Measurements from ENCODE around the gene SH3RF3. TPM values are rescaled to one million over a fixed set of nuclear protein-coding genes. Genes with fewer than 3 reads are reported as not detected.

The SH3RF3 gene
- total and polyA plus RNA-seq, 9 of the 15 experiments (the other 6 are each of a cell fraction or from before 2014, with no cell fraction given) = 0.02 TPM; not detected in 8

DNA sequence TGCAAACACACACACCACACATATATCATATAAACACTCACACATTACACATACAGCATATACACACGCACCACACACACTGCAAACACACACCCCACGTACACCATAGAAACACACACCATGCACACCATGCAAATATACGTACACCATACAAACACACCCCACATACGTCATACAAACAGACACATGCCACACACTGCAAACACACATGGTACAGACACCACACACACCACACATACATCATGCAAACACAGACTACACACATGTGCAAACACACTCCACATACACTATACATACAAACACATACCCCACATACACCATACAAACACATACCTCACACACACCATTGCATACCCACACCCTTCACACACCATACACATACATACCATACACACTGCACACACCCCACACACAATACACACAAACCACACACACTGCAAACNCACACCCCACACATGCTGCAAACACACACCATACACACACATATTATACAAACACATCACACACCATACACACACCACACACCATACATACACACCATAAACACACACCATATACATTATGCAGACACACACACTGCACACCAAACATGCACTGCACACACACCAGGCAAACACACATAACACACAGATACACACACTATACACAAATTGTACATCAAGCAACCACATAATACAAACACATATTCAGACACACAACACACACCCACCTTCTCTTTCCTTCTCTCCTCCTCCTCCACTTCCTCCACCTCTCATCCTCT is 364.4 kb downstream of the SH3RF3 start:
- 0% methylated on average over 4 of the region's 4 CpGs for WGBS (ENCODE audit: insufficient coverage, low coverage, missing lambda C conversion rate)
- H3K4me1 ChIP-seq (replicated peaks in 1 of 2; ENCODE audit: control insufficient read depth in 2 of 2, insufficient read depth in 2 of 2, low read length in 2 of 2) = no peaks in the 10 kb centered on the region
- no peak overlapping the region for H3K4me3 ChIP-seq
- TF ChIP-seq ZNF586 (CRISPR knock-in tag; conservative IDR thresholded peaks at IDR 0.05) (no peak), NCOA1 (IDR thresholded peaks at IDR 0.05; ENCODE audit: low read depth) (no peak), GABPB2 (CRISPR knock-in tag; conservative IDR thresholded peaks at IDR 0.05) (no peak), RCOR1 (IDR thresholded peaks at IDR 0.05; ENCODE audit: borderline replicate concordance in 1 of 2, low read depth in 2 of 2, low read length in 2 of 2) (no peak), MTF1 (CRISPR knock-in tag; IDR thresholded peaks at IDR 0.05; ENCODE audit: borderline replicate concordance) (no peak), MTA3 (IDR thresholded peaks at IDR 0.05; ENCODE audit: borderline replicate concordance) (no peak), HDGF (IDR thresholded peaks at IDR 0.05) (no peak), CSDE1 (IDR thresholded peaks at IDR 0.05) (no peak), MTA2 (IDR thresholded peaks at IDR 0.05; ENCODE audit: low read depth) (no peak), GATAD2B (IDR thresholded peaks at IDR 0.05; ENCODE audit: borderline replicate concordance) (no peak), ZKSCAN3 (CRISPR knock-in tag; IDR thresholded peaks at IDR 0.05) (no peak), MYC (IDR thresholded peaks at IDR 0.05; ENCODE audit: low read depth, low read length) (no peak), MYC (CRISPR knock-in tag; IDR thresholded peaks at IDR 0.05; ENCODE audit: borderline replicate concordance, low read depth) (no peak), ZFP36 (IDR thresholded peaks at IDR 0.05; ENCODE audit: low read depth, low read length, partially characterized antibody) (no peak), FOXA1 (IDR thresholded peaks at IDR 0.05; ENCODE audit: borderline replicate concordance) (no peak), FOSL1 (tag; conservative IDR thresholded peaks at IDR 0.05) (no peak)
- TF ChIP-seq, protein P1, sequence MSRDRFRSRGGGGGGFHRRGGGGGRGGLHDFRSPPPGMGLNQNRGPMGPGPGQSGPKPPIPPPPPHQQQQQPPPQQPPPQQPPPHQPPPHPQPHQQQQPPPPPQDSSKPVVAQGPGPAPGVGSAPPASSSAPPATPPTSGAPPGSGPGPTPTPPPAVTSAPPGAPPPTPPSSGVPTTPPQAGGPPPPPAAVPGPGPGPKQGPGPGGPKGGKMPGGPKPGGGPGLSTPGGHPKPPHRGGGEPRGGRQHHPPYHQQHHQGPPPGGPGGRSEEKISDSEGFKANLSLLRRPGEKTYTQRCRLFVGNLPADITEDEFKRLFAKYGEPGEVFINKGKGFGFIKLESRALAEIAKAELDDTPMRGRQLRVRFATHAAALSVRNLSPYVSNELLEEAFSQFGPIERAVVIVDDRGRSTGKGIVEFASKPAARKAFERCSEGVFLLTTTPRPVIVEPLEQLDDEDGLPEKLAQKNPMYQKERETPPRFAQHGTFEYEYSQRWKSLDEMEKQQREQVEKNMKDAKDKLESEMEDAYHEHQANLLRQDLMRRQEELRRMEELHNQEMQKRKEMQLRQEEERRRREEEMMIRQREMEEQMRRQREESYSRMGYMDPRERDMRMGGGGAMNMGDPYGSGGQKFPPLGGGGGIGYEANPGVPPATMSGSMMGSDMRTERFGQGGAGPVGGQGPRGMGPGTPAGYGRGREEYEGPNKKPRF (IDR thresholded peaks at IDR 0.05; ENCODE audit: low read depth, low read length) = no peak
- no peak overlapping the region for H2AFZ ChIP-seq (ENCODE audit: low read depth, low read length)
- H3K36me3 ChIP-seq (ENCODE audit: control insufficient read depth, insufficient read depth, low read length) = no peaks in the 10 kb centered on the region
- ATAC-seq (no peak), DNase-seq (ENCODE audit: extremely low read depth in 1 of 4, low spot score in 3 of 4) (no peak), FAIRE-seq (no peak)
- in situ Hi-C loops (cut with MboI) (no loop called here), intact Hi-C loops (cut with micrococcal nuclease) (no loop called here)
- no peak overlapping the region for H3K4me2 ChIP-seq (ENCODE audit: insufficient read depth, low read length)
- peaks cover 10 to 40% of the 10 kb centered on the region in 2 experiments; a peak in 3 of 5 replicates for H3K27me3 ChIP-seq (ENCODE audit: control insufficient read depth in 2 of 2, insufficient read depth in 2 of 2, low read length in 2 of 2)
- ChIA-PET POLR2A (no interaction called here), CTCF (ENCODE audit: low intra/inter-chr PET ratio) (no interaction called here)
- no TSS peak for BruUV-seq (replicated peaks)
- no peaks in the 10 kb centered on the region for H3K79me2 ChIP-seq (ENCODE audit: control insufficient read depth, insufficient read depth, low read length)
- peaks cover 6% of the 10 kb centered on the region for H3K9me1 ChIP-seq (ENCODE audit: control insufficient read depth, insufficient read depth, low read length)
- no peaks in the 10 kb centered on the region; the same call in 1 of the 2 replicates for H4K20me1 ChIP-seq (replicated peaks; ENCODE audit: control insufficient read depth, insufficient read depth, low read length)
- H3K9me3 ChIP-seq (replicated peaks; ENCODE audit: control insufficient read depth, insufficient read depth, low read depth, low read length) = no peaks in the 10 kb centered on the region
- H3K9ac ChIP-seq (ENCODE audit: insufficient read depth in 1 of 2, low read depth in 2 of 2, low read length in 2 of 2) = no peak overlapping the region
- H3K27ac ChIP-seq (ENCODE audit: extremely low read depth, low read depth, low read length) = no peak overlapping the region
